Right ventricle myocardium superior (tissue), 1 donor: ENCODE data around the gene MAEL. TPM values are rescaled to one million over a fixed set of nuclear protein-coding genes. Genes with fewer than 3 reads are reported as not detected.
A peak's percentile ranks its signal among the peaks of the same experiment; 100 is the strongest.

Source experiments
- ATAC-seq: fragments of 200-7000 bp; cut with Tn5 transposase; one replicate; pipeline ENCODE4 v1.9.1; 2020; ENCODE audit warnings: mild to moderate bottlenecking; ENCODE audit not compliant: poor library complexity
- DNase-seq: peaks from one replicate; pipeline ENCODE4 v3.0.0-alpha.2; 2020
- intact Hi-C: fragments of 100-400 bp; cut with DNase I; formaldehyde crosslinking; loops from one replicate; pipeline ENCODE4 v1.11.2; 2022
- total RNA-seq: library from RNA; stranded (reverse); fragmentation: NEBNext Ultra II Directional; extraction: Animal tissue kit (Norgen Biotek cat#: 25700); gene quantifications from one replicate; pipeline ENCODE4 v1.2.1, GENCODE V29; 2021
- donor health status: DM: no; HTN: yes; CAD: no; lungs with severe emphysema.

MAEL gene
- total RNA-seq, 1 donor from 2014 or later = 1.7 TPM

DNA sequence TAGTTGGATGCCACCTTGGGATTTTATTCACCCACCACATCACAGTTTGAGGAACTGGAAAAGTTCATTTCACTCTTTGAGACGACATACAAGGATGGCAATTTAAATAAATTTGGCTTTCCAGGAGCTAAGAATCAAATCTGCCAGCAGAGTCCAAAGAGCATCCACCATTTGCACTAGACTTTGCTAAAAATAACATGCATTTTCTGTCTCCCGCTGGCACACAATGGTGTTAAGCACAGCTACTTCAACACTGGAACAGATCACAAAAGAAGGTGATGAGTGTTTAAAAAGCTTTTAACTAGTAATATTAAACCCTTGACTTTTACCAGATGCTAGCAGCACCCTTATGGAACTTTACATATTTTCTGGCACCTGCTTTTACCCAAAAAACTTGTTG, 44.6 kb downstream of the MAEL start:
- intact Hi-C loops = no loop called here
- ATAC-seq (peak; percentile 81), DNase-seq (no peak)

- ATAC-seq = peak; percentile 93
- intact Hi-C loops = no loop called here
- peak; percentile 69 for DNase-seq
Observed at GRCh38 chr1:167043752-167044488, 54.8 kb downstream of the MAEL start.

DNA sequence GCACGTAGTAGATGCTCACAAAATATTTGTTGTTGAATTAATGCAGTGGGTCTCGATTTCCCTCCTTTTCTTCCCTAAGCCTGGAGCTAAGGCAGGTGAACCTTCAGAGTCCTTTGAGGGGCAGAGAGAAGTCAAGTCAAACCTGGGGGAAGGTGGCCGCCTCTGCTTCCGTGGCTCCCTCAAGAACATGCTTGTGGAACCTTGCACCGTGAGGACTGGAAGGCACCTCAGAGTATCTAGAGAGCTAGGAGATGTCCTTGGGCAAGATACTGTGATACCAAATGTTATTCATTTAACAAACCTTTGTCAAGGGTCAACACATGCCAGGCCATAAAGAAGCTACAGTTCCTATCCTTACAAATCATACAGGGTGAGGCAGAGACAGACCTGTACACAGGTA, 62.8 kb downstream of the MAEL start:
- no peak for ATAC-seq
- intact Hi-C loops = no loop called here
- DNase-seq = no peak

GRCh38 chr1:167052389-167052788, 63.3 kb downstream of the MAEL start:
- no peak for DNase-seq
- intact Hi-C loops = no loop called here

GRCh38 chr1:167054531-167054930, 65.5 kb downstream of the MAEL start:
- no peak for DNase-seq
- intact Hi-C loops = no loop called here
- no peak for ATAC-seq

More at GRCh38 chr1:167052389-167052788, 63.3 kb downstream of the MAEL start:
- no peak for ATAC-seq

- ATAC-seq (no peak), DNase-seq (no peak)
- intact Hi-C loops = loop anchor here (5.0 kb wide), 1 partner anchor 143 kb away; no protein-coding TSS in a partner anchor
Observed at GRCh38 chr1:167054946-167055630, 66.0 kb downstream of the MAEL start.

DNA sequence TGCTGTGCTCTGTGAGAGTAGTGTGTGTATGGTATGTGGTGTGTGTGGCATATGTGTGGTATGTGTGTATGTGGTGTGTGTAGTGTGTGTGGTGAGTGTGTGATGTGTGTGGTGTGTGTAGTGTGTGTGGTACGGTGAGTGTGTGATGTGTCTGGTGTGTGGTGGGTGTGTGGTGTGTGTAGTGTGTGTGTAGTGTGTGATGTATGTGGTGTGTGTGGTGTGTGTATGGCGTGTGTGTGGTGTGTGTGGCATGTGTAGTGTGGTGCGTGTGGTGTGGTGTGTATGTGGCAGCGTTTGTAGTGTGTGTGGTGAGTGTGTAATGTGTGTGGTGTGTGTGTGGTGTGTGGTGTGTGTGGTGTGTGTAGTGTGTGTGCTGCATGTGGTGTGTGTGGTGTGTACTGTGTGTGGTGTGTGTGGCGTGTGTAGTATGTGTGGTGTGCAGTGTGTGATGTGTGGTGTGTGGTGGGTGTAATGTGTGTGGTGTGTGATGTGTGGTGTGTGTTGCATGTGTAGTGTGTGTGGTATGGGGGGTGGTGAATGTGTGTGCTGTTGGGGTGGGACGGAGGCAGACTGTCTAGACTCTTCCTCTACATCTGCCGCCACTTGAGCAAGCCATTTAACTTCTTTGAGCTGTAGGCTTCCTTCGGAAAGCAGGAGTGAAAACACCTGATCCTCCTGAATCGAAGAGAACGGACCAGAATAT, 67.6 kb downstream of the MAEL start:
- intact Hi-C loops = loop anchor here (5.0 kb wide), 1 partner anchor 144 kb away; no protein-coding TSS in a partner anchor
- DNase-seq (no peak), ATAC-seq (no peak)

- intact Hi-C loops = loop anchor here (5.0 kb wide), 1 partner anchor 145 kb away; no protein-coding TSS in a partner anchor
- DNase-seq = no peak
- peak; percentile 77 for ATAC-seq
Observed at GRCh38 chr1:167057241-167057688, 68.2 kb downstream of the MAEL start.

DNA sequence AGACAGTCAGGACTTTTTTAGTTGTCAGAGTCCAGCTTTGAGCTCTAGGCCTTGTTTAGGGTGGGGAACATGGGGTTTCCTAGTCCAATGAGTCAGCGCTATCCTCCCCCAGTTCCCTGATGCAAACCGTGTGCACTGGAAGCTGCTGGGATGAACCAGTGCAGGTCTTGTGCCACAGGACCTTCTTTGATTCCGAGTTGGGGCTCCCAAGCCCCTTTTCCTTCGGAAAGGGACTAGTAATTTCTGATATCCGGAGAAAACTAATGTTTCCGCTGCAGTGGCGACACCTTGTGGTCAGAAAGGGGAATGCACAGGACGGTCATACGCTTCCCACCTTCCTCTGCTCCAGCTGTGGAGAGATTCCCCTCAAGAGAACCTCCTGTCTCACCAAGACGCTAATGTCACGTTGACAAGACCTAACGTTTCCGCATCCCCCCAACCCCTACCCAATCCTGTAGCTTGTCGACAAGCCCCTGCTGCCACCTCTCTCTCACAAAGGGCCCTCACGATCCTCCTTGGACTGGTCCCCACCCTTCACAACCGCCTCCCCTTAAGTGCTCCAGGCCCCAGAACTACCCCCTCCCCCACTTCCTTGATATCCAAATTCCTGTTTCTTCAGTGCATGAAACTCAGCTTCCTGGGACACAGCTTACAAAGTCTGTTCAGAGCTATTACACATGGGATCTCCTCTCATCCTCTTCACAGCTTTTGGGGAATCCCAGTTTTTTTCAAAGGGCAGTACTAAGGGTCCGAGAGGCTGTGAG, 70.1 kb downstream of the MAEL start:
- peak; percentile 82 for DNase-seq
- peak; percentile 76 for ATAC-seq
- intact Hi-C loops = loop anchor here (5.0 kb wide), 1 partner anchor 147 kb away; no protein-coding TSS in a partner anchor

GRCh38 chr1:167059809-167060107, 70.7 kb downstream of the MAEL start:
- intact Hi-C loops = loop anchor here (5.0 to 10.0 kb wide), 2 partner anchors 147 to 475 kb away; no protein-coding TSS in a partner anchor
- ATAC-seq (no peak), DNase-seq (no peak)

DNA sequence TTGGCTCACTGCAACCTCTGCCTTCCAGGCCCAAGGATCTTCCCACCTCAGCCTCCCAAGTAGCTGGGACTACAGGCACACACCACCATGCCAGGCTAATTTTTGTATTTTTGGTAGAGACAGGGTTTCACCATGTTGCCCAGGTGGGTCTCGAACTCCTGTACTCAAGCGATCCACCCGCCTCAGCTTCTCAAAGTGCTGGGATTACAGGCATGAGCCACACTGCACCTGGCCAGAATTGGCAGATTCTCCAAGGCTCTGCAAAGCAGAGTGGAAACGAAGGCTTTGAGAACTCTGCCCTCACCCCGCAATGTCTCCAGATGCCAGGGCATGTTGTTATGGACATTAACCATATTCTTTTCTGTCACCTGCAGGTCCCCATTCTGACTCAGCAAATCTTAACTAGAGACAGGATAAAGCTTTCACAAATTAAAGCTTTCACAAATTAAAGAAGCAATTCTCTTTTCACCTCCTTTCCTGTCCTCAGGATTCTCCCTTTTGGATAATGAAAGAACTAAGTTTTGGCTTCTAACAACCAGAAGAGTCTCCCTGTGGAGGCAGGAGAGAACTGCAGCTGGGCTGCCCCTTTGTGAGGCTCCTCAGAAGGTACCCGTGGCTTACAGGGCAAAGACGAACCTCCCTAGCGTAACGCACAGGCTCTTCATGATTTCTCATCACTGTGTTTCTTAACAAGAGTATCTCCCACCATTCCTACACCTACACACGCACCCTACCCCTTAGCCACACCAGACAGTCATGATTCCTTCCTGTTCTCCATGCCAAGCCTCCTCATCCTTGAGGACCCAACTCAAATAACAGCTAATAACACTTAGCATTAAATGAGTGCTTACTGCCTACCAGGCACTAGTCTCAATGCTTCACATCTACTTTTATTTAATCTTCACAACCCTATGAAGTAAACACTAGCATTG, 71.3 kb downstream of the MAEL start:
- intact Hi-C loops = loop anchor here (10.0 kb wide), 1 partner anchor 474 kb away; no protein-coding TSS in a partner anchor
- DNase-seq (no peak), ATAC-seq (no peak)

DNA sequence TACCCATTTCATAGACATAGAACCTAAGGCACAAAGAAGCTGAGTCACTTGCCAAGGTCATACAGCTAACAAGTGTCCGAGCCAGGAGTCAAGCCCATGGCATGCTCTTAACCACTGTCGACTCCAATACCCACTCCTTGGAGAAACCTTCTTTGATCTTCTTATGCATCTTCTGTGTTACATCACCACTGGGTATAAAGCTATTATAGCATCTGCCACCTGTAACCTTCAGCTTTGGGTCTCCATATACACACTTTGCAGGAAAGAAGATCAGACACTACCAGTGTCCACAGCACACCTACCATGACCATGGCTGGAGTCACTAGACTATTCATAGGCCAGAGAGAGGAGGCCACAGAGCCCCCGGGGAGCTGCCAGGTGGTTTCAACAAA, 72.0 kb downstream of the MAEL start:
- ATAC-seq (no peak), DNase-seq (no peak)
- intact Hi-C loops = loop anchor here (10.0 kb wide), 1 partner anchor 474 kb away; no protein-coding TSS in a partner anchor

GRCh38 chr1:167064621-167065020, 75.5 kb downstream of the MAEL start:
- intact Hi-C loops = loop anchor here (2.0 to 10.0 kb wide), 3 partner anchors 143 to 470 kb away; no protein-coding TSS in a partner anchor
- ATAC-seq (no peak), DNase-seq (no peak)

DNA sequence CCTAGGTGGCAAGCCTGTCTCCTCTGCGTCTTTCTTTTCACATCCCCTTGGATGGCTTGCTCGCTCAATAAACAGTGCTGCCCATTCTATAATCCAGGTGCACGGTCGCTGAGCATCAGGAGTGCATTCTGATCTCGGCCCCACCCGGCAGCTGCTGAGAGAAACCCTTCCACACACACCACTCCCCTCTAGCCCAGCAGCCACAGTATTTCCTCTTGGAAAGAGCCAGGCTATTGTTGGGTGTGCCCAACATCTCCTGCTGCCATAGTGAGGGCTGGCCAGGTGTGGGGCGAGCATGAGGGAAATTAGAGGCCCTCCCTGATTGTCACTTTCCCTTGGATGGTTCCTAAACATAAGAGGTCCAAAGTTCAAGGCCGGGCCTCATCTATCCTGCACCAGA, 76.4 kb downstream of the MAEL start:
- intact Hi-C loops = loop anchor here (2.0 to 10.0 kb wide), 3 partner anchors 142 to 469 kb away; no protein-coding TSS in a partner anchor
- ATAC-seq (no peak), DNase-seq (no peak)

GRCh38 chr1:167066333-167067122, 77.4 kb downstream of the MAEL start:
- ATAC-seq = peak; percentile 96
- intact Hi-C loops = loop anchor here (5.0 to 10.0 kb wide), 2 partner anchors 141 to 468 kb away; no protein-coding TSS in a partner anchor
- DNase-seq = peak; percentile 86

GRCh38 chr1:167067904-167068303, 78.8 kb downstream of the MAEL start:
- DNase-seq (no peak), ATAC-seq (no peak)
- intact Hi-C loops = loop anchor here (5.0 to 10.0 kb wide), 2 partner anchors 139 to 467 kb away; no protein-coding TSS in a partner anchor
